Chondrocyte (in vitro differentiated cells): ENCODE results near the gene TFDP1. TPM values are rescaled to one million over a fixed set of nuclear protein-coding genes. Genes with fewer than 3 reads are reported as not detected.

Source experiments
- DNase-seq: peaks from one replicate; pipeline ENCODE4 v3.0.0; 2021; ENCODE audit warnings: mixed read lengths, low spot score
- H3K27ac Mint-ChIP-seq: one replicate; pipeline ENCODE4 v1.8.0; 2021; ENCODE audit warnings: mild to moderate bottlenecking, moderate library complexity, mixed read lengths; ENCODE audit not compliant: unreplicated experiment
- H3K27me3 Mint-ChIP-seq: 2 replicates; pipeline ENCODE4 v1.8.0; 2021; ENCODE audit warnings: low read depth, mixed read lengths
- H3K36me3 Mint-ChIP-seq: 2 replicates; pipeline ENCODE4 v1.8.0; 2021; ENCODE audit warnings: low read depth, mixed read lengths
- H3K4me1 Mint-ChIP-seq: 2 replicates; pipeline ENCODE4 v1.8.0; 2021; ENCODE audit warnings: low read depth, mild to moderate bottlenecking, mixed read lengths
- H3K4me3 Mint-ChIP-seq: one replicate; pipeline ENCODE4 v1.8.0; 2021; ENCODE audit warnings: mild to moderate bottlenecking, moderate library complexity, mixed read lengths; ENCODE audit not compliant: unreplicated experiment
- H3K9me3 Mint-ChIP-seq: 2 replicates; pipeline ENCODE4 v1.8.0; 2021; ENCODE audit warnings: low read depth, mixed read lengths
- total RNA-seq: library from RNA; stranded (reverse); gene quantifications from 3 replicates; pipeline ENCODE4 v1.2.1, GENCODE V29; 2021
- TF ChIP-seq, protein P1 (sequence below): fragments of 200-600 bp; sonication (generic); IDR thresholded peaks from 2 replicates; pipeline ENCODE4 v1.5.0; 2021; ENCODE audit warnings: antibody characterized with exemption, mild to moderate bottlenecking, moderate library complexity

Gene TFDP1
- total RNA-seq, 1 donor from 2014 or later, result 54.3 TPM

GRCh38 chr13:113646376-113646775, 61.8 kb downstream of the TFDP1 start:
- TF ChIP-seq, protein P1, sequence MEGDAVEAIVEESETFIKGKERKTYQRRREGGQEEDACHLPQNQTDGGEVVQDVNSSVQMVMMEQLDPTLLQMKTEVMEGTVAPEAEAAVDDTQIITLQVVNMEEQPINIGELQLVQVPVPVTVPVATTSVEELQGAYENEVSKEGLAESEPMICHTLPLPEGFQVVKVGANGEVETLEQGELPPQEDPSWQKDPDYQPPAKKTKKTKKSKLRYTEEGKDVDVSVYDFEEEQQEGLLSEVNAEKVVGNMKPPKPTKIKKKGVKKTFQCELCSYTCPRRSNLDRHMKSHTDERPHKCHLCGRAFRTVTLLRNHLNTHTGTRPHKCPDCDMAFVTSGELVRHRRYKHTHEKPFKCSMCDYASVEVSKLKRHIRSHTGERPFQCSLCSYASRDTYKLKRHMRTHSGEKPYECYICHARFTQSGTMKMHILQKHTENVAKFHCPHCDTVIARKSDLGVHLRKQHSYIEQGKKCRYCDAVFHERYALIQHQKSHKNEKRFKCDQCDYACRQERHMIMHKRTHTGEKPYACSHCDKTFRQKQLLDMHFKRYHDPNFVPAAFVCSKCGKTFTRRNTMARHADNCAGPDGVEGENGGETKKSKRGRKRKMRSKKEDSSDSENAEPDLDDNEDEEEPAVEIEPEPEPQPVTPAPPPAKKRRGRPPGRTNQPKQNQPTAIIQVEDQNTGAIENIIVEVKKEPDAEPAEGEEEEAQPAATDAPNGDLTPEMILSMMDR, result no peak
- H3K4me1 Mint-ChIP-seq, result peaks cover 26% of the 10 kb centered on the region
- H3K9me3 Mint-ChIP-seq, result peaks cover 2% of the 10 kb centered on the region
- peaks cover 13% of the 10 kb centered on the region for H3K36me3 Mint-ChIP-seq
- H3K27ac Mint-ChIP-seq, result no peak overlapping the region
- no peaks in the 10 kb centered on the region for H3K27me3 Mint-ChIP-seq
- DNase-seq, result peak; percentile 37
- H3K4me3 Mint-ChIP-seq, result no peak overlapping the region

- peak; percentile 65 for DNase-seq
- TF ChIP-seq, protein P1, result no peak
- H3K4me3 Mint-ChIP-seq, result no peak overlapping the region
- H3K36me3 Mint-ChIP-seq, result peaks cover 10% of the 10 kb centered on the region
- H3K27ac Mint-ChIP-seq, result peak overlapping the region; percentile 53
- no peaks in the 10 kb centered on the region for H3K27me3 Mint-ChIP-seq
- H3K4me1 Mint-ChIP-seq, result peaks cover 26% of the 10 kb centered on the region
- H3K9me3 Mint-ChIP-seq, result peaks cover 2% of the 10 kb centered on the region
These were observed 62.4 kb downstream of the TFDP1 start for GRCh38 chr13:113646921-113647340.

DNA sequence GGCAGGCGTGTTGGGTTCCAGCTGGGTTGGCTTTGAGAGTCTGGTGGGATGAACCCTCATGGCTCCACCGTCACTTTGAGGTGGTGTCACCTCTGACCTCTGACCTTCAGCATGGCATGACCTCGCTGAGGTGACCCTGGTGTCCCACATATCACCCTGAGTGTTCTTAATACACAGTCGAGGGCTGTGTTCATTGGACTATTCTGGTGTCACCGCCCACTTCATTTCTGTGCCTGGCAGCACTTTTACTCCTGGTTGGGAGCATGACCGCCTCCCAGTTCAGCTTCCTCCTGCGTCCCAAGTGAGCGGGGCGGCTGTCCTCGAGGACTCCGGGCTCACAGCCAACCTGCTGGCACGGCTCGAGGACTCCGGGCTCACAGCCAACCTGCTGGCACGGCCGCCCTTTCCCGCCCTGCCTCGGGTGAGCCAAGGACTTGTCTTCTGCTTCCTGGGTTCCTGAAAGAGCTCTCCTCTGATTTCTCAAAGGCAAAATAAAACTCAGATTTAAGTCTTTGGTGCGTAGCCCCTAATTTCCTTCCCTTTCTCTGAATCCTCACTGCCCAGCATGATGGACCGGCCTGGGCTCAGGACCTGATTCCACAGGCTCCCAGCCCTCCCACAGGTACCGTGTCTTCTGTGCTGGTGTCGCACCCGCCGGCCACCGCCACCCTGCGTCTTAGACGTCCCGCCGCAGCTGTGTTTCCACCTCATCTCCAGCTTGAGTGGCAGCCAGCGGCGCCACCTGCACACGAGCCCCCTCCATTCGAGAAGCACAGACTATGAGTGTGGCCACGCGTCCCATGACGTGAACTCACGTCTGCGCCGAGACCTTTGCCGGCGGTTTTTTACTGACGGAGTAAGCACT, 63.0 kb downstream of the TFDP1 start:
- H3K36me3 Mint-ChIP-seq, result peaks cover 3% of the 10 kb centered on the region
- H3K27ac Mint-ChIP-seq, result peak overlapping the region; percentile 53
- no peaks in the 10 kb centered on the region for H3K9me3 Mint-ChIP-seq
- DNase-seq, result peak; percentile 95
- peaks cover 26% of the 10 kb centered on the region for H3K4me1 Mint-ChIP-seq
- no peaks in the 10 kb centered on the region for H3K27me3 Mint-ChIP-seq
- TF ChIP-seq, protein P1, result no peak
- H3K4me3 Mint-ChIP-seq, result no peak overlapping the region

DNA sequence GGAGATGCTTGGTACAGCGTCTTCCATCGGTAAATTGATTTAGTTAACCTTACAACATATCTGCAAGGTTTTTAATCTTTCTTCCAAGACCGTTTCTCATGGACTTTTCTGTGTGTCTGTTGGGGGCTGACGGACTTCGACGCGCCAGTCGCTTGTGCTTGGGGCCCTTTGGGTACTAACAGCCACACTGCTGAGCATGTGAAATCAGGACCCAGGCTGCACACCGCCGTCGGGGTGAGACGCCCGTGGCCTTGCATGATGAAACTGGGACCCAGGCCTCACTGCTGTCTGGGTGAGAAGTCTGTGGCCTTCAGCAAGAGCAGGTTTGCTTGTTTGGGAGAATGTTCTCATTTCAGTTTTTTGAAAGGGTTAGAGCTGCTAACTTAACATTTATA, 63.7 kb downstream of the TFDP1 start:
- H3K27ac Mint-ChIP-seq, result no peak overlapping the region
- peaks cover 32% of the 10 kb centered on the region for H3K4me1 Mint-ChIP-seq
- DNase-seq, result no peak

GRCh38 chr13:113649212-113649611, 64.7 kb downstream of the TFDP1 start:
- no peak for DNase-seq
- H3K9me3 Mint-ChIP-seq, result no peaks in the 10 kb centered on the region
- peaks cover 42% of the 10 kb centered on the region for H3K4me1 Mint-ChIP-seq
- H3K4me3 Mint-ChIP-seq, result no peak overlapping the region
- no peaks in the 10 kb centered on the region for H3K36me3 Mint-ChIP-seq
- no peaks in the 10 kb centered on the region for H3K27me3 Mint-ChIP-seq
- no peak overlapping the region for H3K27ac Mint-ChIP-seq
- TF ChIP-seq, protein P1, result no peak

More for the DNA sequence above, 63.7 kb downstream of the TFDP1 start:
- H3K36me3 Mint-ChIP-seq, result no peaks in the 10 kb centered on the region
- no peaks in the 10 kb centered on the region for H3K27me3 Mint-ChIP-seq
- TF ChIP-seq, protein P1, result no peak
- no peak overlapping the region for H3K4me3 Mint-ChIP-seq
- H3K9me3 Mint-ChIP-seq, result no peaks in the 10 kb centered on the region
